Measurements from ENCODE around the gene RALGAPB. TPM values are rescaled to one million over a fixed set of nuclear protein-coding genes. Genes with fewer than 3 reads are reported as not detected.

RALGAPB gene
- total and polyA plus RNA-seq, 2 experiments from 2014 or later: 10.2 to 40.4 TPM

GRCh38 chr20:38514947-38515346 lies 42.3 kb downstream of the RALGAPB start:
- Mint-ChIP-seq H3K9me3 (no peaks in the 10 kb centered on the region), H3K27ac (no peak overlapping the region), H3K4me1 (no peaks in the 10 kb centered on the region), H3K36me3 (ENCODE audit: low read depth) (peaks cover 24% of the 10 kb centered on the region), H3K27me3 (ENCODE audit: insufficient read depth, low read depth, poor library complexity) (no peaks in the 10 kb centered on the region), H3K4me3 (no peak overlapping the region)
- H3K4me3 ChIP-seq: no peak overlapping the region
- no peaks in the 10 kb centered on the region for H3K9me2 ChIP-seq (ENCODE audit: insufficient read depth)
- TF ChIP-seq EZH2 (IDR thresholded peaks at IDR 0.05; ENCODE audit: low read depth, unreplicated experiment): no peak
- TF ChIP-seq CREB1 (CRISPR knock-in tag; IDR thresholded peaks at IDR 0.05; ENCODE audit: low read depth): no peak
- TF ChIP-seq STAT1 (IDR thresholded peaks at IDR 0.05; ENCODE audit: unreplicated experiment): no peak
- TF ChIP-seq REST (IDR thresholded peaks at IDR 0.05; ENCODE audit: unreplicated experiment): no peak
- no peak for TF ChIP-seq ETS1 (IDR thresholded peaks at IDR 0.05)
- no peak for TF ChIP-seq NANOG (IDR thresholded peaks at IDR 0.05; ENCODE audit: borderline replicate concordance)
- no peak for TF ChIP-seq ZNF331 (CRISPR knock-in tag; IDR thresholded peaks at IDR 0.05; ENCODE audit: low read depth)
- no peaks in the 10 kb centered on the region for H3F3A ChIP-seq (replicated peaks; ENCODE audit: low read depth)
- H3K36me3 ChIP-seq (ENCODE audit: insufficient read depth): peaks cover 22% of the 10 kb centered on the region
- no peaks in the 10 kb centered on the region for H3K27me3 ChIP-seq (ENCODE audit: insufficient read depth)
- DNase-seq (ENCODE audit: low spot score): no peak
- H4K20me1 ChIP-seq (replicated peaks; ENCODE audit: insufficient read depth): peaks cover 12% of the 10 kb centered on the region
- no peak overlapping the region for H3K27ac ChIP-seq (ENCODE audit: low read depth)
- ATAC-seq: no peak
- H2AFZ ChIP-seq: no peak overlapping the region
- H3K79me2 ChIP-seq (replicated peaks; ENCODE audit: insufficient read depth): peaks cover 4% of the 10 kb centered on the region; the same call in 1 of the 2 replicates
- H3K4me2 ChIP-seq: no peak overlapping the region
- H3K4me1 ChIP-seq (ENCODE audit: insufficient read depth): no peaks in the 10 kb centered on the region

GRCh38 chr20:38515631-38516030 lies 43.0 kb downstream of the RALGAPB start:
- Mint-ChIP-seq H3K4me3 (no peak overlapping the region), H3K27me3 (ENCODE audit: insufficient read depth, low read depth, poor library complexity) (no peaks in the 10 kb centered on the region), H3K27ac (no peak overlapping the region), H3K9me3 (no peaks in the 10 kb centered on the region), H3K36me3 (ENCODE audit: low read depth) (peaks cover 19% of the 10 kb centered on the region), H3K4me1 (no peaks in the 10 kb centered on the region)
- ATAC-seq: no peak
- Histone ChIP-seq H3K9me2 (ENCODE audit: insufficient read depth) (no peaks in the 10 kb centered on the region), H4K20me1 (replicated peaks; ENCODE audit: insufficient read depth) (peaks cover 12% of the 10 kb centered on the region), H3K27me3 (ENCODE audit: insufficient read depth) (no peaks in the 10 kb centered on the region), H2AFZ (no peak overlapping the region), H3K4me1 (ENCODE audit: insufficient read depth) (no peaks in the 10 kb centered on the region), H3F3A (replicated peaks; ENCODE audit: low read depth) (no peaks in the 10 kb centered on the region), H3K79me2 (replicated peaks; ENCODE audit: insufficient read depth) (peaks cover 4% of the 10 kb centered on the region; the same call in 1 of the 2 replicates), H3K4me2 (no peak overlapping the region), H3K27ac (ENCODE audit: low read depth) (no peak overlapping the region), H3K4me3 (no peak overlapping the region), H3K36me3 (ENCODE audit: insufficient read depth) (peaks cover 15% of the 10 kb centered on the region)
- no peak for DNase-seq (ENCODE audit: low spot score)
- TF ChIP-seq CTCF (conservative IDR thresholded peaks at IDR 0.05; ENCODE audit: low read depth in 2 of 2) (no peak), ZNF114 (CRISPR knock-in tag; IDR thresholded peaks at IDR 0.05) (no peak), EZH2 (IDR thresholded peaks at IDR 0.05; ENCODE audit: low read depth, unreplicated experiment) (no peak), POLR2AphosphoS5 (IDR thresholded peaks at IDR 0.05; ENCODE audit: low read depth) (no peak)

All from GM23338 (cell line).